Rectal smooth muscle tissue (tissue), 1 donor: ENCODE results near the gene ZNF497.
"Not testable (repeated sequence)": the region's sequence is repeated elsewhere in the genome, so short reads cannot be mapped to it uniquely, and the experiment has no call there.

ENCODE experiments used
- H3K27ac ChIP-seq: one replicate; pipeline ENCODE4 v1.7.0; 2013; ENCODE audit warnings: low read depth, low read length, inconsistent platforms
- H3K27me3 ChIP-seq: one replicate; pipeline ENCODE4 v1.7.0; 2013; ENCODE audit warnings: low read length; ENCODE audit not compliant: control insufficient read depth, insufficient read depth
- H3K36me3 ChIP-seq: one replicate; pipeline ENCODE4 v1.7.0; 2013; ENCODE audit warnings: low read length; ENCODE audit not compliant: control insufficient read depth, insufficient read depth
- H3K4me1 ChIP-seq: one replicate; pipeline ENCODE4 v1.7.0; 2013; ENCODE audit warnings: low read length; ENCODE audit not compliant: control insufficient read depth, insufficient read depth
- H3K4me3 ChIP-seq: one replicate; pipeline ENCODE4 v1.7.0; 2013; ENCODE audit warnings: low read length
- H3K9ac ChIP-seq: one replicate; pipeline ENCODE4 v1.7.0; 2013; ENCODE audit warnings: low read length

ZNF497 gene

GRCh38 chr19:58354478-58355030 lies 8.0 kb downstream of the ZNF497 start:
- H3K9ac ChIP-seq: no peak overlapping the region
- H3K27ac ChIP-seq: no peak overlapping the region
- H3K36me3 ChIP-seq: no peaks in the 10 kb centered on the region
- no peak overlapping the region for H3K4me3 ChIP-seq
- no peaks in the 10 kb centered on the region for H3K4me1 ChIP-seq
- H3K27me3 ChIP-seq: peaks cover 9% of the 10 kb centered on the region

- H3K27me3 ChIP-seq: peaks cover 9% of the 10 kb centered on the region
- no peak overlapping the region for H3K27ac ChIP-seq
- no peak overlapping the region for H3K9ac ChIP-seq
- H3K36me3 ChIP-seq: no peaks in the 10 kb centered on the region
- no peak overlapping the region for H3K4me3 ChIP-seq
- no peaks in the 10 kb centered on the region for H3K4me1 ChIP-seq
These were observed 8.7 kb downstream of the ZNF497 start for GRCh38 chr19:58353717-58354477.

- H3K9ac ChIP-seq: no peak within 1 kb of the TSS
- H3K36me3 ChIP-seq: no peaks in the 10 kb centered on the region
- H3K4me1 ChIP-seq: no peaks in the 10 kb centered on the region
- H3K27me3 ChIP-seq: peaks cover 9% of the 10 kb centered on the region
- no peak within 1 kb of the TSS for H3K27ac ChIP-seq
- H3K4me3 ChIP-seq: no peak within 1 kb of the TSS
These were observed 9.5 kb downstream of the ZNF497 start, which contains the start of gene A1BG for GRCh38 chr19:58352760-58353671. Gene A1BG (minus strand): TSS chr19:58353492. CDS start chr19:58353437, 55 bp downstream.

- no peaks in the 10 kb centered on the region for H3K4me1 ChIP-seq
- H3K4me3 ChIP-seq: no peak overlapping the region
- H3K27me3 ChIP-seq: peaks cover 9% of the 10 kb centered on the region
- no peak overlapping the region for H3K27ac ChIP-seq
- H3K36me3 ChIP-seq: no peaks in the 10 kb centered on the region
- no peak overlapping the region for H3K9ac ChIP-seq
These were observed 10.4 kb downstream of the ZNF497 start for GRCh38 chr19:58351990-58352755.

GRCh38 chr19:58351558-58351878 lies 11.0 kb downstream of the ZNF497 start:
- Histone ChIP-seq H3K4me1 (no peaks in the 10 kb centered on the region), H3K27me3 (peaks cover 9% of the 10 kb centered on the region), H3K36me3 (no peaks in the 10 kb centered on the region), H3K4me3 (no peak overlapping the region), H3K9ac (no peak overlapping the region), H3K27ac (no peak overlapping the region)

- no peak overlapping the region for H3K4me3 ChIP-seq
- H3K27ac ChIP-seq: no peak overlapping the region
- H3K27me3 ChIP-seq: peaks cover 9% of the 10 kb centered on the region
- no peak overlapping the region for H3K9ac ChIP-seq
- no peaks in the 10 kb centered on the region for H3K36me3 ChIP-seq
- no peaks in the 10 kb centered on the region for H3K4me1 ChIP-seq
These were observed 11.5 kb downstream of the ZNF497 start for GRCh38 chr19:58350871-58351557.

GRCh38 chr19:58350001-58350861 lies 12.3 kb downstream of the ZNF497 start:
- no peaks in the 10 kb centered on the region for H3K36me3 ChIP-seq
- H3K4me3 ChIP-seq: no peak overlapping the region
- no peaks in the 10 kb centered on the region for H3K4me1 ChIP-seq
- no peak overlapping the region for H3K27ac ChIP-seq
- no peak overlapping the region for H3K9ac ChIP-seq
- H3K27me3 ChIP-seq: peaks cover 9% of the 10 kb centered on the region

- Histone ChIP-seq H3K9ac (no peak overlapping the region), H3K27ac (no peak overlapping the region), H3K27me3 (peaks cover 6% of the 10 kb centered on the region), H3K4me1 (no peaks in the 10 kb centered on the region), H3K4me3 (no peak overlapping the region), H3K36me3 (no peaks in the 10 kb centered on the region)
These were observed 13.0 kb downstream of the ZNF497 start for GRCh38 chr19:58349590-58349989.

- peak overlapping the region; percentile 53 for H3K4me3 ChIP-seq
- not testable (repeated sequence) for H3K27ac ChIP-seq, H3K36me3 ChIP-seq, H3K9ac ChIP-seq, H3K27me3 ChIP-seq, H3K4me1 ChIP-seq
These were observed 14.5 kb downstream of the ZNF497 start for GRCh38 chr19:58348080-58348479.

GRCh38 chr19:58346961-58347929 lies 15.3 kb downstream of the ZNF497 start:
- Histone ChIP-seq H3K36me3 (no peaks in the 10 kb centered on the region), H3K27ac (no peak overlapping the region), H3K4me3 (peak overlapping the region; percentile 53), H3K9ac (no peak overlapping the region), H3K4me1 (no peaks in the 10 kb centered on the region), H3K27me3 (peaks cover 5% of the 10 kb centered on the region)
